CD4-positive, alpha-beta T cell treated with Interleukin-15 for 1 hour (primary cell): ENCODE measurements around the gene KSR1.
"Not testable (repeated sequence)": the region's sequence is repeated elsewhere in the genome, so short reads cannot be mapped to it uniquely, and the experiment has no call there.

Experiments
- DNase-seq: peaks from one replicate; pipeline ENCODE4 v3.0.0-alpha.2; 2020

KSR1 gene

DNA sequence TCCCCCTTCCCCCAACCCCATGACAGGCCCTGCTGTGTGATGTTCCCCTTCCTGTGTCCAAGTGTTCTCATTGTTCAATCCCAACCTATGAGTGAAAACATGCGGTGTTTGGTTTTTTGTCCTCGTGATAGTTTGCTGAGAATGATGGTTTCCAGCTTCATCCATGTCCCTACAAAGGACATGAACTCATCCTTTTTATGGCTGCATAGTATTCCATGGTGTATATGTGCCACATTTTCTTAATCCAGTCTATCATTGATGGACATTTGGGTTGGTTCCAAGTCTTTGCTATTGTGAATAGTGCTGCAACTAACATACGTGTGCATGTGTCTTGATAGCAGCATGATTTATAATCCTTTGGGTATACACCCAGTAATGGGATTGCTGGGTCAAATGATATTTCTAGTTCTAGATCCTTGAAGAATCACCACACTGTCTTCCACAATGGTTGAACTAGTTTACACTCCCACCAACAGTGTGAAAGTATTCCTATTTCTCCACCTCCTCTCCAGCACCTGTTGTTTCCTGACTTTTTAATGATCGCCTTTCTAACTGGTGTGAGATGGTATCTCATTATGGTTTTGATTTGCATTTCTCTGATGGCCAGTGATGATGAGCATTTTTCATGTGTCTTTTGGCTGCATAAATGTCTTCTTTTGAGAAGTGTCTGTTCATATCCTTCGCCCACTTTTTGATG, 28.9 kb upstream of the KSR1 start:
- not testable (repeated sequence) for DNase-seq

DNA sequence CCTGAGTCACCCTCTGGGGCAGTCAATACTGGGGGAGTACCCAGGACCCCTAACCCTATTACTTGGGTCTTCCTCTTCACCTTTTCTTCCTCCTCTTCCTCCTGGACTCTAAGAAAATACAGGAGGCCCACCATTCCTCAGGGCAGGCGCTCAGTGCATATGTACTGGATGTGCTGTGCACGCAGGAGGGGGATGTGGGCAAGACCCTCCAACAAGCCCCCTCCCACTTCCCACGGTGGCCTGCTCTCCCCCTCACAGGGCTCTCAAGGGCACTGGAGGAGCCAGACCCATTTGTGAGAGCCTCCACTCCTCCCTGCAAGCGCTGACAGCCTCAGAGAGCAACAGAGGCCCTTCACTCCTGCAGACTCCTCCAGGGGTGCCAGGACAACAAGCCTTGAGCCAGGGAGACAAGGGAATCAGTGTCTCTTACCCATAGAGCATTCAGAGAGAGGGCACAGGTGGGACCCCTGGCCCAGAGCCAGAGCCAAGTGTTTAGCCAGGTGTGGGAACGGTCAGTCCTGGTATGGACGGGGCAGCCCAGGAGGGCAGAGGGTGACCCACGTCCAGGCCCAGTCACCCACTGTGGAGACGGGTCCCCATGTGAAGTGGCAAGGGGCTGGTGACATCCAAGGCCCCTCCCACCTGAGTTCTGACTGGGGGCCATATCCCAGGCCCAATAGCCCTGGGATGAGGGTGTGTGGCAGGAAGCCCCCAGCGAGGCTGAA, 27.3 kb upstream of the KSR1 start:
- DNase-seq, result no peak

DNA sequence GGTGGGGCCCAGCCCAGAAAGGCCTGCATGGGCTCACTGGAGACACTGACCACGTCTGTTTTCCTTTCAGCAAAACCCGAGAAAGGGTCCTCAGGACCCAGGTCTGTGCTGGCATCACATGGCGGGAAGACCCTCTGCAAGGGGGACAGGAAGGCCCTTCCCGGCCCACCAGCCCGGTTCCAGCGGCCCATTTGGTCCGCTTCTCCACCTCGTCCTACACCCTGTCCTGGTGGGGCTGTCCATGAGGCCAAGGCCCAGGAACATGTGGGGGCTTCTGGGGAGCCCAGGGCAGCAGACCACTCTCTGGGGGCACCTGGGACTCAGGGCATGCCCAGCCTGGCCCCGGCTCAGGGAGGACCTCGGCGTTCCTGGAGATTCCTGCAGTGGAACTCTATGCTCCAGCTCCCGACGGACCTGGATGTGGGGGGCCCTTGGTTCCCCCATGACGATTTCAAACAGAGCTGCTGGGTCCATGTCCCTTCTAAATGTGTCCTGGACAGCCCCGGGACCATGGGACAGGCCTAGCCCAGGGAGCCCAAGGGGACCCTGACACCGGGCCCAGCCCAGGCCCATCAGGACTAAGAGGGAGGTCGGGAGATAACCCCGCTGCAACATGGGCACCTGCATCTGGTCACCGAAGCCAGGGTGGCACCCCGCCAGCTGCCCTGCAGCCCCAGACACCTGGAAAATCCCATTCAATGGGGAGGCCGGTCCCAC, 26.4 kb upstream of the KSR1 start:
- DNase-seq, result no peak

DNA sequence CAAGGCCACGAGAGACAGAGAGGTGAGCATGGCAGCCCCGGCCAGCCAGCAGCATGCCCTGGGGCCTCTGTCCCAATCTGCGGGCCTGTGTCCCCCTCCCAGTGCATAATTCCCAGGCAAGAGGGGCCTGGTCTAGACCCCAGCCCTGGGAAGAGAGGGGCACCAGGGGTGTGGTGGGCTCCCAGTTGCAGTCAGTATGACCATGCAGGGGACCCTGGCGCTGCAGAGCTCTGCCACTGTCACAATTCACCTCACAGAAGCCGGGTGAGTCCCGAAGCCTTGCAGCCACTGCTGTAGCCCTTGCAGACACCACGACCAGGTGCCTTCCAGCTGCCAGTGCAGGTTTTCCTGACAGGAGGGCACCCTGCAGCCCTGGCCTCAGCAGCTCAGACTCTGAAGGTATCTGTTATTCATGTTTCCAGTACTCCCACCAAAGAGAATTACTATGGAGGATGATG, 25.8 kb upstream of the KSR1 start:
- DNase-seq, result no peak

DNA sequence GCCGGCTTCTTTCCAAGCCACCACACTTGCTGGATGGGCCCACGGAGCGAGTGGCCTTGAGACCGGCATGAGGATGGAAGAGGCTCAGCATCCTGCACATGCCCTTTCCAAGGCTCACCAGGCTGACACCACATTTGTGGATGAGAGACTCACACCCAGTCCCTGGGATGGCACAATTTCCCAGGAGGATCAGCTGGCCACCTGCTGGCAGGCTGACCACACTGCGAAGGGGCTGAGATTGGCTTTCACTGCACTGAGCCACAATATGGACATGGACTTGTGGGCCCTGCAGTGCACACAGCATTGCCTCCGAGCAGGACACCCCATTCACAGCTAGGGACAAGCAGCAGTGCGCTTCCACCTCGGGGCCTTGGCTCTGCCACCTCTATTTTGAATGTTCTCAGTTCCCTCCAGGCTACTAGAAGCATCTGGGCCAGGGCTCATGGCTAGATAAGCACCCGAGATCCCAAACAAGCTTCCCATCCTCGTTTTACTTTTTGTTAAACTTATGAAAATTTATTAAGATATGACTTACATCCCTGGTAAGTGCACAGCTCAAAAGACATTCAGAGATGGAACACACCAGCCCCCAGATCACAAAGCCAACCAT, 25.3 kb upstream of the KSR1 start:
- peak; percentile 33 for DNase-seq

DNA sequence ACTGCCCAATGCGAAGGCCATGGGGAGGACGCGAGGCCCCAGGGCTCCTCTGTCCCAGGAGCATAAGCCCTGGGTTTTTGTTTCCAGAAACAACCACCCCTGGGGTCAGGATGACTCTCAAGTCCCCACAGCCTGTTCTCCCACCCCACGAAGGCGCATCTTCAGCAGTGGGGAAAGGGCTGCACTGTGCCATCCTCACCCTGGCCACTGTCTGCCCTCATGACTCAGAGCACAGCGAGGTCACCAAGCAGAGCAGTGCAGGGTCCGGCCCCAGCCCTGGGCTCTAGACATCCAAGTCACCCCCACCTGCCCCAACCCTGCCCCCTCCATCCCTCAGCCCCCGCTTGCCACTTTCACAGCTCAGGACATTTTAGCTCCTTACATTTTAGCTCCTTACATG, 22.7 kb upstream of the KSR1 start:
- no peak for DNase-seq

DNA sequence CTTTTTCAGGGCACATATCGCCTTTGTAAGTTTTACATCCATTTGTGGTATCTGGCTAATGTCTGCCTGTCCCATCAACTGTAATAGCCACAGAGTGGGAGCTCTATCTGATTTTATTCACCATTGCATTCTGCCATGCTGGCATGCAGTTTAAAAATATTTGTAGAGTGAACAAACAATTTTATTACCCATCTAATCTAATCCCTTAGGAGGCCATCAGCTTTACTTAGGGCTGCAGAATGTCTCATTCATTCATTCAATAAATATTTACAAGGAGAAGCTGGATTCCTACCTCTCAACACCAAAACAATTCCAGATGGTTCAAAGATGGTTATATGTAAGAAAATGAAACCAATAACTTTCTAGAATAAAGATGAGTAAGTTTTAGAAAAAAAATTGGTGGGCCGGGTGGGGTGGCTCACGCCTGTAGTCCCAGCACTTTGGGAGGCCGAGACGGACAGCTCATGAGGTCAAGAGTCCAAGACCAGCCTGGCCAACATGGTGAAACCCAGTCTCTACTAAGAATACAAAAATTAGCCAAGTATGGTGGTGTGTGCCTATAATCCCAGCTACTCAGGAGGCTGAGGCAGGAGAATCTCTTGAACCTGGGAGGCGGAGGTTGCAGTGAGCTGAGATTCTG, 20.7 kb upstream of the KSR1 start:
- not testable (repeated sequence) for DNase-seq

DNA sequence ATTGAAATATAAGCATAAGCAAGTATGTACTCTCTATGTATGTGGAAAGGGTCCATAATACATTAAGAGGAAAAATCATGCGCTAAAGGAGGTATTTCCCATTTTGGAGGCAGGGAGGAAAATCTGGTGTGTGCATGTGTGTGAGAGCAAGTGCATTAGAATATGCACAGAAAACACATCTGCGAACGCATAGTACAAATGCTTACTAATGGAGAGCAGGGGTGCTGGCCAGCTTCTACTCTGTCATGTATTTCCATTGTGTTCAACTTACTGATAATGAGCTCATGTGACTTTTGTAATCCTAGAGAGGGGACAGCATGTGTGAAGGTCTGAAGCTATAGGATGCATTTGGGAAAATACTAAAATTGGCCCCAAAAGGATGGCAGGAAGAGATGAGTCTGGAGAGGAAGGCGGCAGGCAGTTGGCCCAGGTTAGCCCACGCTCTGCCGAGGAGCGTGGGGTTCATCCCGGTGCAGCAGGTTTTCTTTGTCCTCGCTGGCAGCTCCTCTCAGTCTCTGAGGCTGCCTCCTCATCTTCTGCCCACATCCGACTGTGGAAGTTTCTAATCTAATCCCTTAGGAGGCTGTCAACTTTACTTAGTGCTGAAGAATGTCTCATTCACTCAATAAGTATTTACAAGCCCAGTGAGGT, 17.8 kb upstream of the KSR1 start:
- DNase-seq, result no peak

DNA sequence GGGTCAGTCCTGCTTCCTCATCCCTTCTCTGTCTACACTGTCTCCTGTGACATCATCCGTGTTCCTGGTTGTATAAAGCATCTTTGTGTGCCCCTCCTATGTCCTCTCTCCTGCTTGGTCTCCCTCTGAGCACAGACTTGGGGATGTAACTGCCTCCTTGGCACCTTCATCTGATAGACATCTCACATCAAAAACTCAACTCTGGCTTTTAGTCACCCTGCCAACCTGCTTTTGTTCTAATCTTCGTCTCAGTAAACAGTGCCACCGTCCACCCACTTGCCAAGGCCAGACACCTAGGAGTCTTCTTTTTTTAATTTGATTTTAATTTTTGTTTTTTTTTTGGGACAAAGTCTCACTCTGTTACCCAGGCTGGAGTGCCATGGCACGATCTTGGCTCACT, 16.9 kb upstream of the KSR1 start:
- DNase-seq, result no peak

DNA sequence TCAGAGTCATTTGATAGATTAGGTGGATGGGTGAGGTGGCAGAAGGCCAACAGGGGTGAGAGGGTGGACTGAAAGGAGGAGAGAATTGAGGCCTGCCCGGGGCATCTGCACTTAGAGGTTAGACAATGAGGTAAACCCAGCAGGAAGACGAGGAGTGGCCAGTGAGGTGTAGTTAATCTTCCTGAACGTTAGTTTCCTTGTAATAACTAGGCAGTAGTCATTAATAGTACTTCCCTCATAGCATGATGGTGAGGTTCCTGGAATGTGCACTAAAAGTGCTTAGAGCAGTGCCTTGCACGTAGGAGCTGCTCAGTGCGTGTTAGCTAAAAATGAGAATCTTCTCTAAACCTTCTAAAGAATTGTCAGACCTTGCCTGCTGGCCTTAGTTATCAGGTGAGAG, 13.5 kb upstream of the KSR1 start:
- DNase-seq, result no peak

DNA sequence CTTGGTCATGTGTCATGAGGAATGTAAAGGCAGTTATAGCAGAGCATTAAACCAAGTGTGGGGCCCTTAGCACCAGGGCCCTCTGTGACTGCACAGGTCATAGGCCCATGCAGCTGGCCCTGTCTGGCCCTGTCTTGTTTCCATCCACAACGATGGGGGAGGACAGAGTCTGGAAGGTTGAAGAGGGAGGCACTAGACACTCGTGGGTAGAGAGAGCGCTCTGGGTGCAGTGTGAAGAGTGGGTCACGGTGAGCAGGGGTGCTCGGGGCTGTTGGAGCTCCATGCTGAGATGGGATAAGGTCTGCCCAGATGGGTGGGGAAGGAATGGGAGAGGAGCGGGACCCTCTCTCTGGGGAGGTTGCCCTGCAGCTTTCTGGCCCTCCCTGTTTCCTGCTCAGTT, 12.8 kb upstream of the KSR1 start:
- no peak for DNase-seq

DNA sequence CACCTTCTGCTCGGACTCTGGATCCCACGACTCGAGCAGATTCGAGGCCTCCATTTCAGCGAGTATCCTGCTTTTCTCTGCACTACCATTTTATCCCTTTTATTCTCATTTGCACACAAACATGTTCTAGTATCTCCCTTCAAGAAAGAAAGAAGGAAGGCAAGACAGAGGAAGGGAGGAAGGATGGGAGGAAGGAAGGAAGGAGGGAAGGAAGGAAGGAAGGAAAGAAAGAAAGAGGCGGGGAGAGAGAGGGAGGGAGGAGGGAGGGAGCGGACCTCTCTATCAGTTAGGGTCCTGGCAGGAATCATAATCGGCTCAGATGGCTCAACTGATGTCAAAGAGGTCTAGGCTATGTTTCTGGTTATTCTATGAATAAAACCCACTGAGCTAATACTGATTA, 10.3 kb upstream of the KSR1 start:
- DNase-seq, result no peak

DNA sequence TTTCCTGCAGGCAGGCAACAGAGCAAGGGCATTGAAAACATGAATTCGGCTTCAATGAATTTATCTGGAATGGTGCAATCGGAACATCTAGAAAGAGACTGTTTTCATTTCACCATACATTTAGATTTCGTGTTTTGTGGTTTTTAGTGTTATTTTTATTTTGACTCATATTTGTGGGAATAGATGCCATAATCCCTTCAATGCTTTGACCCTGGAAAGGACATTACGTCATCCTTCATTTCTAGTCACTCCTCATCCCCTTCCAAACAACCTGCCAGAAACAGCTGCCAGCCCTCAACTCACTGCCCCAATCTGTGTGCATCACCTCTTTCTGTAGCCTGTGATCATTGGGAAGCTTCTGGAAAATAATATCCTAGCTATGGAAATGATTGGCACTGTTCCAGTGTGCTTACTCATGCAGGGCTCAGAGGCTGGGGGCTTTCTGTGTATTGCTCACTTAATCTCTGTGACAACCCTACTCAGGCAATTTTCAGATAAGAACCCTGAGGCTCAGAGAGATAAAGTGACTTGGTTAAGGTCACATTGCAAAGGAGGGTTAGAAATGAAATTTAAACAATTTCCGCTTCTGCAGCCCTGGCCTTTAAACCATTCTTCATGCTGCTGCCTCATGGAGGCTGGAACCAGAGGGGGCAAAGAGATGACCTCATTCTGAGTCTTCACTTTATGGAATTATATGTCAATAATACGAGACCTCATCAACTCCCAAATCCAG, 9.5 kb upstream of the KSR1 start:
- DNase-seq, result no peak

DNA sequence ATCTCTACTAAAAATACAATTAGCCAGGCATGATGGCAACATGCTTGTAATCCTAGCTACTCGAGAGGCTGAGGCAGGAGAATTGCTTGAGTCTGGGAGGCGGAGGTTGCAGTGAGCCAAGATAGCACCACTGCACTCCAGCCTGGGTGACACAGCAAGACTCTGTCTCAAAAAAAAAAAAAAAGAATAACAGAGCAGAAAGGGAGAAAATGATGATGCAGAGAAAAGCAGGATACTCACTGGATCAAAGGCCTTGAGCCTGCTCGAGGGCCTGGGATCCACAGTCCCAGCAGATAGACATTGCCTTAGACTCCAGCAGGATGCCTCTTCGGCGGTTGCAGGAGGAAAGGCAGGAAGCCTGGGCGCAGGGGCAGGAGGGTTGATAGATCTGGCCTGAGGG, 7.7 kb upstream of the KSR1 start:
- DNase-seq, result not testable (repeated sequence)

DNA sequence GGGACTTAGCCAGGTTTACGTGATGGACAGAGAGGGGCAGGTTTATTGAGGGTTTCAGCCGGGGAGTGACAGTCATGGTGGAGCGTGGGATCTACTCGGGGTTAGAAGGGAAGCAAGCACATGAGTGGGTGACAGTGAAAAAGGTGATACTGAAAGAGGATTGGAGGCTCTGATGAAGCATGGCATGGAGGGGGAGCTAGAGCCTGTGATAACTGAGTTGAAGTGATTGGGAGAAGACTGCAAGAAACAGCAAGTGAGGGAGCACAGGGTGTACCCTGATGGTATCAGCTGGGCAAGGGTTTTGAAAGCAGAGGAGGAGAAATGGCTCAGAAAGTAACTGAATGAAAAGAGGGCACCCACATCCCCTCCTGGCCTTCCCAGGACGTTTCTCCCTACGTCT, 6.7 kb upstream of the KSR1 start:
- no peak for DNase-seq

DNA sequence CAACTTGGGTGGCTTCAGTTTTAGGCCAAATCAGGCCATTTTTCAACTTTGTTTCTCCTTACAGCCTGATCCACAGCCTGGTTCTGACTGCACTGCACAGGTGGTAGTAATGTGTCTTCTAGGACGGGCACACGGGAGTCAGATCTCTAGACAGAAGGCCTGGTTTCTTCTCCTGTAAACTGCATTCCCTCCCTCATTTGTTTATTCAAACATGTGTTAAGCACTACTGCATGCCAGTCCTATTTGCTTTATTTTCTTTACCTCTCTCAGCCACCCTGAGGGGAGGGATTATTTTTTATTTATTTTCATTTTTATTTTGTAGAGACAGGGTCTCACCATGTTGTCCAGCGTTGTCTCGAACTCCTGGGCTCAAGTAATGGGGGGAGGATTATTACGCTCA, 6.3 kb upstream of the KSR1 start:
- DNase-seq, result no peak

DNA sequence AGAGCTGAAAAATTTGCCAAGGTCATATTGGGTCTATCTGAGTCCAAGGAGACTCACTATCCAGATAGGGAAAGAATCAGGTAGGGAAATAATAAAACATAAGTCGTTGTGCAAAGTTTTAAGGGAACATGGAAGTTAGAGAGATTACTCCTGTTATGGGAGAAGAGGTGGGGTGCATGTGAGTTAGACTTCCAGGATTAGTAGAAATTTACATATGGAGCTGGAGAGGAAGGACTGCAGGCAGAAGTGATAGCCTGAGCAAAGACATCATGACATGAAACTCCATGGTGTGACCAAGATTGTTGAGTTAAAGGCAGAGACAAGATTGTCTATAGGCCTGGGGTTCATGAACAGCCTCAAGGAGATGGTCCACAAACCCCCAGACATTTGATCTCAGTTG, 5.8 kb upstream of the KSR1 start:
- no peak for DNase-seq

DNA sequence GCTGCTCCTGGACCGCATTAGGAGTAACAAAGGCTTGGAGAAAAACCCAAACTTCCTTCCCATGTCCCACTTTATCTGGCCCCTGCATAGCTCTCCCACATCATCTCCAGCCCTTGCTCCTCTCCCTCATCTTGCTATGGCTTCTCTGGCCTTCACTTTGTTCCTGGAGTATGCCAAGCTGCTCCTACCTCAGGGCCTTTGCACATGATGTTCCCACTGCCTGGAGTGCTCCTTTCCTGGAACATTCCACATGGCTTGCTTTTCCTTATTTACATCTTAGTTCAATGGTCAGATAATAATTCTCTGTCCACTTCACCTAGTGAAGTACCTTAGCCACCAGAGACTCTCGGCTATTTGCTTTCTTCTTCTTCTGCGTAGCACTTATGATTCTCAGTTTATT, 4.3 kb upstream of the KSR1 start:
- DNase-seq, result no peak

DNA sequence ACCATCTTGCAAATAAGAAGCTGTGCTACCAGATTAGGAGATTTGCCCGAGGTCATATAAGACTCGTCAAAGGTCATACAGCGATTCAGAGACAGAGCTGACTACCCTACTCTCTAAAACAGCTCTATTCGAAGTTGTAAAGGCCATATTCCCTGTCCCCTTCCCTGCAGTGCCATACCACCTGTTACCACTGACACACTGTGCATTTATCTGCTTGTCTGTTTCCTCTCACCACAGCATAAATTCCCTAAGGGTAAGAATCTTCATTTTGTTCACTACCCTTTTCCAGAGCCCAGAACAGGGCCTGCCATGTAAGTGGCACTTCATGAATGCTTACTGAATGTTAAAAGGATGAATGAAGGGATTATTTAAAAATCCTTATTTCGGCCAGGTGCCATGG, 3.4 kb upstream of the KSR1 start:
- DNase-seq, result no peak

DNA sequence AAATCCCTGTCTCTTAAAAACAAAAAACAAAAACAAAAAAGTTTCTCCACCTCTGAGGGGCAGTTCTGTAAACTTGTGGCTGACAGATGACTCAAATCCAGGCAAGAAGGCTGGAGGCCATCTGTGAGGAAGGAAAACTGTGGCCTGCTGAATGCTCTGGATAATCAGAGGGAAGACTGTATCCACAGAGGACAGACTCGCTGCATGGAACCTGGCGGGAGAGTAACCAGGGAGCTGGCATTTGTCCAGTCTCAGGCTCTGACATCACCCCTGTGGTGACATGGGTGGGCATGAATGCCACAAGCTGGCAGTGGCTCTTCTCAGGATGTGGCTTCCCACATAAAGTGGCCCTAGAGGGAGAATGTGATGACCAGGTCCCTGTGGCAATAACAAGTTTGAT, 2.8 kb upstream of the KSR1 start:
- no peak for DNase-seq

DNA sequence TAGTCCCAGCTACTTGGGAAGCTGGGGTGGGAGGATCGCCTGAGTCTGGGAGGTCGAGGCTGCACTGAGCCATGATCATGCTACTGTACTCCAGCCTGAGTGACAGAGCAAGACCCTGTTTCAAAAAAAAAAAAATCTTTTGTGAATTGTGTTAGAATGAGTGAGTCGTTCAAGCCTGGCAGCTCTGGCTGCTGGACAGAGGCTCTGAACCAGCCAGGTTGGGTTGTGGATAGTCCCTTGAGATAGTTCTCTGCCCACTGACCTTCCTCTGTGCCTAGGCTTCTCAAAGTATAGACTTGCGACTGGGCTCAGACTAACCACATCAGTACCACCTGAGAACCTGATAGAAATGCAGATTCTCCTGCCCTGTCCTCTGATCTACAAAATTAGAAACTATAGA, 2.2 kb upstream of the KSR1 start:
- no peak for DNase-seq
